ENCODE measurements around the gene ABCC2.
"Not testable (repeated sequence)": the region's sequence is repeated elsewhere in the genome, so short reads cannot be mapped to it uniquely, and the experiment has no call there.

ABCC2 gene

DNA sequence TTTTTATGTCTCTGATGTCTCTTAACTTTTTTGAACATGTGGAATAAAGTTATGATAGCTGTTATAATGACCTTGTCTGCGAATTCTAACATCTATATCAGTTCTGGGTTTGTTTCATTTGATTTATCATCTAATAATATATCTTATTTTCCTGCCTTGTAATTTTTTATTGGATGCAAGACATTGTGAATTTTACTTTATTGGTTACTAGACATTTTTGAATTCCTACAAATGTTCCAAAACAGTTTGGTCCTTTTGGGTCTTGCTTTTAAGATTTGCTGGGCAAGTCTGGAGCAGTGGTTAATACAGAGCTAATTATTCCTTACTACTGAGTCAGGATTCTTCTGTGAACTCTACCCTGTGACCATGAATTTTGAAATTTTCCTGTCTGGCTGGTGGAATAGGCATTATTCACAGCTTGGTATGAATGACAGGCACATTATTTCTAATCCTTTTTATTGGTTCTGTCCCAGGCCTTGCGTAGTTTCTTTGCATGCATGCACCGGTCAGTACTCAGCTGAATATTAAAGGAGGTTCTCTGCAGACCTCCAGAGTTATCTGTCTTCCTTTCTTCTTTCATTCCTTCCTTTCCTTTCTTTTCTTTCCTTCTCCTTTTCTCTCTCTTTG lies 41.4 kb upstream of the ABCC2 start:
- Histone ChIP-seq H3K9ac (ENCODE audit: low read length) (no peak overlapping the region), H2AFZ (ENCODE audit: low read depth, low read length) (no peak overlapping the region), H3K79me2 (ENCODE audit: low read length) (no peaks in the 10 kb centered on the region; the same call in 1 of the 2 replicates), H3K36me3 (replicated peaks; ENCODE audit: low read depth, low read length) (peaks cover 68% of the 10 kb centered on the region), H3K9me3 (ENCODE audit: insufficient read depth, low read length) (no peaks in the 10 kb centered on the region), H3K27me3 (ENCODE audit: low read depth, low read length) (no peaks in the 10 kb centered on the region), H3K4me2 (ENCODE audit: low read length) (no peak overlapping the region), H3K4me1 (ENCODE audit: low read length) (no peaks in the 10 kb centered on the region), H3K27ac (ENCODE audit: low read length) (no peak overlapping the region), H3K4me3 (ENCODE audit: low read length) (no peak overlapping the region), H4K20me1 (ENCODE audit: insufficient read depth, low read length) (no peaks in the 10 kb centered on the region)
- TF ChIP-seq EZH2phosphoT487 (IDR thresholded peaks at IDR 0.05; ENCODE audit: low read depth), result no peak
- TF ChIP-seq, protein P1, sequence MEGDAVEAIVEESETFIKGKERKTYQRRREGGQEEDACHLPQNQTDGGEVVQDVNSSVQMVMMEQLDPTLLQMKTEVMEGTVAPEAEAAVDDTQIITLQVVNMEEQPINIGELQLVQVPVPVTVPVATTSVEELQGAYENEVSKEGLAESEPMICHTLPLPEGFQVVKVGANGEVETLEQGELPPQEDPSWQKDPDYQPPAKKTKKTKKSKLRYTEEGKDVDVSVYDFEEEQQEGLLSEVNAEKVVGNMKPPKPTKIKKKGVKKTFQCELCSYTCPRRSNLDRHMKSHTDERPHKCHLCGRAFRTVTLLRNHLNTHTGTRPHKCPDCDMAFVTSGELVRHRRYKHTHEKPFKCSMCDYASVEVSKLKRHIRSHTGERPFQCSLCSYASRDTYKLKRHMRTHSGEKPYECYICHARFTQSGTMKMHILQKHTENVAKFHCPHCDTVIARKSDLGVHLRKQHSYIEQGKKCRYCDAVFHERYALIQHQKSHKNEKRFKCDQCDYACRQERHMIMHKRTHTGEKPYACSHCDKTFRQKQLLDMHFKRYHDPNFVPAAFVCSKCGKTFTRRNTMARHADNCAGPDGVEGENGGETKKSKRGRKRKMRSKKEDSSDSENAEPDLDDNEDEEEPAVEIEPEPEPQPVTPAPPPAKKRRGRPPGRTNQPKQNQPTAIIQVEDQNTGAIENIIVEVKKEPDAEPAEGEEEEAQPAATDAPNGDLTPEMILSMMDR (IDR thresholded peaks at IDR 0.05; ENCODE audit: low read depth, low read length), result no peak

DNA sequence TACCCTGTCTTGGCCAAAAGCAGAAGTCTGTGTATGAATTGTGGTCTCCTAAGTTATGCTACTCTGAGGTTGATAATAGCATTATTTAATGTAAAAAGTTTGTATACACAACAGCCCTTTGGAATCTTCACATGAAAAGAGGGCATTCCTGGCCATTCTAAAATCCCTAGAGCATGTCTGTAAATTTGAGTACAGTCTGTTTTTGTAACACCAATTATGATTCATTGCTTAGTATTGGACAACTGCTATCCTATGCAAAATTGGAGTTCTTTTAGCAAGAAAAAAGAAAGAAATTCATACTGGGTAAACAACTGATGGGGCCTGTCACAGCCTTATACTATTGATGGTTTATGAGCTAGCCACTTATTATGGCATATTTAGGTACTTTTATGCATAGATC lies 40.2 kb upstream of the ABCC2 start:
- no peaks in the 10 kb centered on the region for H3K9me3 ChIP-seq (ENCODE audit: insufficient read depth, low read length)
- H3K9ac ChIP-seq (ENCODE audit: low read length), result no peak overlapping the region
- TF ChIP-seq EZH2phosphoT487 (IDR thresholded peaks at IDR 0.05; ENCODE audit: low read depth), result no peak
- TF ChIP-seq, protein P1 (IDR thresholded peaks at IDR 0.05; ENCODE audit: low read depth, low read length), result no peak
- H4K20me1 ChIP-seq (ENCODE audit: insufficient read depth, low read length), result no peaks in the 10 kb centered on the region
- H3K27me3 ChIP-seq (ENCODE audit: low read depth, low read length), result no peaks in the 10 kb centered on the region
- H3K4me1 ChIP-seq (ENCODE audit: low read length), result no peaks in the 10 kb centered on the region
- H2AFZ ChIP-seq (ENCODE audit: low read depth, low read length), result no peak overlapping the region
- no peak overlapping the region for H3K27ac ChIP-seq (ENCODE audit: low read length)
- H3K36me3 ChIP-seq (replicated peaks; ENCODE audit: low read depth, low read length), result peaks cover 63% of the 10 kb centered on the region
- no peak overlapping the region for H3K4me2 ChIP-seq (ENCODE audit: low read length)
- no peak overlapping the region for H3K4me3 ChIP-seq (ENCODE audit: low read length)
- no peaks in the 10 kb centered on the region; the same call in 1 of the 2 replicates for H3K79me2 ChIP-seq (ENCODE audit: low read length)

DNA sequence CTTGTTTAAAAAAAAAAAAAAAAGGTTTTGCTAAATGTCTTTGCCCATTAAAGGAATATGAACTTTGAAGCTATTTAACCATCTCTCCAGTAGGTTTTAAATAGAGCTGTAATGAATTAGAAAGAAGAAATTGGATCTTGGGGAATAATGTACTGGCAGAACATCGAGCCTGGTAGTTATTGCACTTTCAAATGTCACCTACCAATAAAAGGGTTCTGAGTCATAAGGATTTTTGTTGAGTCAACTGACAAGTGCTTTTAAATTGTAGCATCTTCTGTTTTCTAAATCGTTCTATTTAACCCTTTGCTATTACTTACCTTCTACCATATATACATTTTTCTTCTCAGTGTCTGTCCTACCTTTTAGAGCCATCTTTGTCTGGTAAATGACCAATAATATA lies 39.7 kb upstream of the ABCC2 start:
- no peaks in the 10 kb centered on the region; the same call in 1 of the 2 replicates for H3K79me2 ChIP-seq (ENCODE audit: low read length)
- H3K9ac ChIP-seq (ENCODE audit: low read length), result no peak overlapping the region
- H2AFZ ChIP-seq (ENCODE audit: low read depth, low read length), result no peak overlapping the region
- H3K4me1 ChIP-seq (ENCODE audit: low read length), result no peaks in the 10 kb centered on the region
- TF ChIP-seq EZH2phosphoT487 (IDR thresholded peaks at IDR 0.05; ENCODE audit: low read depth), result no peak
- no peak overlapping the region for H3K4me3 ChIP-seq (ENCODE audit: low read length)
- no peak overlapping the region for H3K27ac ChIP-seq (ENCODE audit: low read length)
- no peaks in the 10 kb centered on the region for H4K20me1 ChIP-seq (ENCODE audit: insufficient read depth, low read length)
- no peaks in the 10 kb centered on the region for H3K9me3 ChIP-seq (ENCODE audit: insufficient read depth, low read length)
- no peak overlapping the region for H3K4me2 ChIP-seq (ENCODE audit: low read length)
- peaks cover 60% of the 10 kb centered on the region for H3K36me3 ChIP-seq (replicated peaks; ENCODE audit: low read depth, low read length)
- H3K27me3 ChIP-seq (ENCODE audit: low read depth, low read length), result no peaks in the 10 kb centered on the region

DNA sequence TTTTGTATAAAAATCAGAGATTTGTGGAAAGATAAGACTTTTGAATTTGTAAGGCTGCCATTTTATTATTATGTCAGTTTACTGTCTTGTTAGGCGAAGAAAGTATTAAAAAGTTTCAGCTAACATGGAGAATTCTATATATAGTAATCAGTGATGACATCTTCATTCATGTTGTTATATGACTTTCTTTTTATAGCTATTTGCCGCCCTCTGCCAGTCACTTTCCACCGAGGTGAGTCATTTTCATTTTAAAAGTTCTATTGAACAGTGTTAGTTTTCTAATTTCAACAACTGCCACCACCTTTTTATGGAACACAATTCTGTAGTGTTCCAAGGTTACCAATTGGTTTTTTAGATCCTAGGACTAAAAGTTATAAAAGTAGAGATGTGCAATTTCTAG lies 38.6 kb upstream of the ABCC2 start:
- no peaks in the 10 kb centered on the region for H4K20me1 ChIP-seq (ENCODE audit: insufficient read depth, low read length)
- TF ChIP-seq, protein P1 (IDR thresholded peaks at IDR 0.05; ENCODE audit: low read depth, low read length), result no peak
- no peak for TF ChIP-seq EZH2phosphoT487 (IDR thresholded peaks at IDR 0.05; ENCODE audit: low read depth)
- H3K27me3 ChIP-seq (ENCODE audit: low read depth, low read length), result no peaks in the 10 kb centered on the region
- H3K4me1 ChIP-seq (ENCODE audit: low read length), result no peaks in the 10 kb centered on the region
- H3K36me3 ChIP-seq (replicated peaks; ENCODE audit: low read depth, low read length), result peaks cover 53% of the 10 kb centered on the region
- H3K4me3 ChIP-seq (ENCODE audit: low read length), result no peak overlapping the region
- no peak overlapping the region for H3K4me2 ChIP-seq (ENCODE audit: low read length)
- no peak overlapping the region for H3K9ac ChIP-seq (ENCODE audit: low read length)
- H2AFZ ChIP-seq (ENCODE audit: low read depth, low read length), result no peak overlapping the region
- H3K27ac ChIP-seq (ENCODE audit: low read length), result no peak overlapping the region
- H3K79me2 ChIP-seq (ENCODE audit: low read length), result no peaks in the 10 kb centered on the region; the same call in 1 of the 2 replicates
- no peaks in the 10 kb centered on the region for H3K9me3 ChIP-seq (ENCODE audit: insufficient read depth, low read length)

DNA sequence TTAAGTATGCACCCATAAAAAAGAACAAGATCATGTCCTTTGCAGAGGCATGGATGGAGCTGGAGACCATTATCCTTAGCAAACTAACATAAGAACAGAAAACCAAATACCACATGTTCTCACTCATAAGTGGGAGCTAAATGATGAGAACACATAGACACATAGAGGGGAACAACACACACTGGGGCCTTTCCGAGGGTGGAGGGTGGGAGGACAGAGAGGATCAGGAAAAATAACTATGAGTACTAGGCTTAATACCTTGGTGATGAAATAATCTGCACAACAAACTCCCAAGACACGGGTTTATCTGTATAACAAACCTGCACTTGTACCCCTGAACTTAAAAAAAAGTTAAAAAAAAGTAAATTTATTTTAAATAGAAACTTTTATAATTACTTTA lies 36.3 kb upstream of the ABCC2 start:
- not testable (repeated sequence) for H3K4me1 ChIP-seq (ENCODE audit: low read length); H3K9ac ChIP-seq (ENCODE audit: low read length); H3K79me2 ChIP-seq (ENCODE audit: low read length); H3K4me2 ChIP-seq (ENCODE audit: low read length); H3K4me3 ChIP-seq (ENCODE audit: low read length); H3K27ac ChIP-seq (ENCODE audit: low read length); H4K20me1 ChIP-seq (ENCODE audit: insufficient read depth, low read length); H2AFZ ChIP-seq (ENCODE audit: low read depth, low read length); H3K9me3 ChIP-seq (ENCODE audit: insufficient read depth, low read length); H3K27me3 ChIP-seq (ENCODE audit: low read depth, low read length)
- H3K36me3 ChIP-seq (replicated peaks; ENCODE audit: low read depth, low read length), result peaks cover 30% of the 10 kb centered on the region

All from OCI-LY3 (cell line).